Caco-2 (cell line): ENCODE results near the gene KLHL22. TPM values are rescaled to one million over a fixed set of nuclear protein-coding genes. Genes with fewer than 3 reads are reported as not detected.
"Not testable (repeated sequence)": the region's sequence is repeated elsewhere in the genome, so short reads cannot be mapped to it uniquely, and the experiment has no call there.

Source experiments
- Bru-seq: library from RNA; stranded (reverse); fragments of 400-500 nt; gene quantifications from one replicate; lab custom pipeline; 2021; lab: Mats Ljungman, UMichigan
- BruChase-seq, 2 experiments: library from RNA; stranded (reverse); fragments of 400-500 nt; gene quantifications; one replicate each; lab custom pipeline; 2021; lab: Mats Ljungman, UMichigan
- BruUV-seq: library from RNA; stranded (reverse); fragments of 400-500 nt; replicated peaks from 2 replicates; lab custom pipeline; 2021; lab: Mats Ljungman, UMichigan
- CTCF ChIA-PET: fragments of 300-600 bp; sonication (Branson Sonifier 250); formaldehyde crosslinking; loops from one replicate; lab custom pipeline; 2022; ENCODE audit warnings: antibody characterized with exemption; lab: Charles Lee
- POLR2A ChIA-PET: fragments of 300-600 bp; sonication (Branson Sonifier 250); formaldehyde crosslinking; loops from one replicate; lab custom pipeline; 2022; ENCODE audit warnings: antibody characterized with exemption; lab: Charles Lee
- DNase-seq, 2 experiments: peaks; one replicate each; pipeline versions ENCODE4 v3.0.0 to v3.0.0-alpha.2; 2020 to 2022
- H3K27me3 ChIP-seq: replicated peaks from 2 replicates; pipeline ENCODE4 v1.6.0; 2011; ENCODE audit warnings: low read length; ENCODE audit not compliant: control insufficient read depth, insufficient read depth
- H3K36me3 ChIP-seq: 2 replicates; pipeline ENCODE4 v1.5.1; 2011; ENCODE audit warnings: low read length; ENCODE audit not compliant: control insufficient read depth, insufficient read depth
- H3K4me1 ChIP-seq: fragments of 250-450 bp; sonication (Bioruptor Pico); 2 replicates; pipeline ENCODE4 v1.5.1; 2020; ENCODE audit warnings: mild to moderate bottlenecking
- H3K4me3 ChIP-seq: 2 replicates; pipeline ENCODE4 v1.5.1; 2011; ENCODE audit warnings: low read depth, mild to moderate bottlenecking, control low read depth, low read length
- H3K9me3 ChIP-seq: fragments of 250-450 bp; sonication (Bioruptor Pico); 2 replicates; pipeline ENCODE4 v1.5.1; 2020; ENCODE audit warnings: mild to moderate bottlenecking, moderate library complexity
- H3K27ac Mint-ChIP-seq: one replicate; pipeline ENCODE4 v1.8.0; 2022; ENCODE audit warnings: mixed read lengths; ENCODE audit not compliant: unreplicated experiment
- H3K27me3 Mint-ChIP-seq: one replicate; pipeline ENCODE4 v1.8.0; 2022; ENCODE audit warnings: mixed read lengths; ENCODE audit not compliant: insufficient read depth, unreplicated experiment
- H3K36me3 Mint-ChIP-seq: one replicate; pipeline ENCODE4 v1.8.0; 2022; ENCODE audit warnings: mild to moderate bottlenecking, mixed read lengths; ENCODE audit not compliant: insufficient read depth, unreplicated experiment
- H3K4me1 Mint-ChIP-seq: one replicate; pipeline ENCODE4 v1.8.0; 2022; ENCODE audit warnings: low read depth, mixed read lengths; ENCODE audit not compliant: unreplicated experiment
- H3K4me3 Mint-ChIP-seq: one replicate; pipeline ENCODE4 v1.8.0; 2022; ENCODE audit warnings: mild to moderate bottlenecking, moderate library complexity, mixed read lengths; ENCODE audit not compliant: unreplicated experiment
- H3K9me3 Mint-ChIP-seq: one replicate; pipeline ENCODE4 v1.8.0; 2022; ENCODE audit warnings: mixed read lengths; ENCODE audit not compliant: unreplicated experiment
- intact Hi-C: fragments of 100-400 bp; cut with micrococcal nuclease; formaldehyde crosslinking; loops from one replicate; pipeline ENCODE4 v1.10.0; 2022; ENCODE audit not compliant: unreplicated experiment
- long read RNA-seq: library from polyadenylated mRNA; stranded (forward); transcript quantifications from one replicate; pipeline ENCODE4 v2.0.0, GENCODE V29; 2022
- total RNA-seq: library from RNA; stranded (reverse); gene quantifications from 2 replicates; pipeline ENCODE4 v1.2.3, GENCODE V29; 2022
- TF ChIP-seq, protein P1 (sequence below), 2 experiments: fragments of 200-600 bp in 1 of 2; IDR thresholded peaks; 1 replicate in 1 of 2; 2 replicates in 1 of 2; pipeline versions ENCODE4 v1.5.1 to v1.8.0; 2011 to 2022; ENCODE audit warnings: antibody characterized with exemption in 1 of 2, control low read depth in 1 of 2, inconsistent platforms in 1 of 2, low read depth in 1 of 2, low read length in 1 of 2, mild to moderate bottlenecking in 1 of 2, moderate library complexity in 1 of 2; ENCODE audit not compliant: insufficient read depth in 1 of 2, severe bottlenecking in 1 of 2, unreplicated experiment in 1 of 2

The KLHL22 gene, protein sequence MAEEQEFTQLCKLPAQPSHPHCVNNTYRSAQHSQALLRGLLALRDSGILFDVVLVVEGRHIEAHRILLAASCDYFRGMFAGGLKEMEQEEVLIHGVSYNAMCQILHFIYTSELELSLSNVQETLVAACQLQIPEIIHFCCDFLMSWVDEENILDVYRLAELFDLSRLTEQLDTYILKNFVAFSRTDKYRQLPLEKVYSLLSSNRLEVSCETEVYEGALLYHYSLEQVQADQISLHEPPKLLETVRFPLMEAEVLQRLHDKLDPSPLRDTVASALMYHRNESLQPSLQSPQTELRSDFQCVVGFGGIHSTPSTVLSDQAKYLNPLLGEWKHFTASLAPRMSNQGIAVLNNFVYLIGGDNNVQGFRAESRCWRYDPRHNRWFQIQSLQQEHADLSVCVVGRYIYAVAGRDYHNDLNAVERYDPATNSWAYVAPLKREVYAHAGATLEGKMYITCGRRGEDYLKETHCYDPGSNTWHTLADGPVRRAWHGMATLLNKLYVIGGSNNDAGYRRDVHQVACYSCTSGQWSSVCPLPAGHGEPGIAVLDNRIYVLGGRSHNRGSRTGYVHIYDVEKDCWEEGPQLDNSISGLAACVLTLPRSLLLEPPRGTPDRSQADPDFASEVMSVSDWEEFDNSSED
- total RNA-seq (20.9 and 24.4 TPM in 2 replicates), Bru-seq, nascent RNA (percentile 67 among the genes with signal in this experiment), BruChase-seq, experiment 1, labeled RNA remaining after a 2-hour chase (percentile 73 among the genes with signal in this experiment), BruChase-seq, experiment 2, labeled RNA remaining after a 6-hour chase (percentile 71 among the genes with signal in this experiment)
- long read RNA-seq, partial matches to known transcripts, result 1 of 3 reads
- long read RNA-seq, other reads (novel, unspliced or antisense), result 0 of 3 reads

DNA sequence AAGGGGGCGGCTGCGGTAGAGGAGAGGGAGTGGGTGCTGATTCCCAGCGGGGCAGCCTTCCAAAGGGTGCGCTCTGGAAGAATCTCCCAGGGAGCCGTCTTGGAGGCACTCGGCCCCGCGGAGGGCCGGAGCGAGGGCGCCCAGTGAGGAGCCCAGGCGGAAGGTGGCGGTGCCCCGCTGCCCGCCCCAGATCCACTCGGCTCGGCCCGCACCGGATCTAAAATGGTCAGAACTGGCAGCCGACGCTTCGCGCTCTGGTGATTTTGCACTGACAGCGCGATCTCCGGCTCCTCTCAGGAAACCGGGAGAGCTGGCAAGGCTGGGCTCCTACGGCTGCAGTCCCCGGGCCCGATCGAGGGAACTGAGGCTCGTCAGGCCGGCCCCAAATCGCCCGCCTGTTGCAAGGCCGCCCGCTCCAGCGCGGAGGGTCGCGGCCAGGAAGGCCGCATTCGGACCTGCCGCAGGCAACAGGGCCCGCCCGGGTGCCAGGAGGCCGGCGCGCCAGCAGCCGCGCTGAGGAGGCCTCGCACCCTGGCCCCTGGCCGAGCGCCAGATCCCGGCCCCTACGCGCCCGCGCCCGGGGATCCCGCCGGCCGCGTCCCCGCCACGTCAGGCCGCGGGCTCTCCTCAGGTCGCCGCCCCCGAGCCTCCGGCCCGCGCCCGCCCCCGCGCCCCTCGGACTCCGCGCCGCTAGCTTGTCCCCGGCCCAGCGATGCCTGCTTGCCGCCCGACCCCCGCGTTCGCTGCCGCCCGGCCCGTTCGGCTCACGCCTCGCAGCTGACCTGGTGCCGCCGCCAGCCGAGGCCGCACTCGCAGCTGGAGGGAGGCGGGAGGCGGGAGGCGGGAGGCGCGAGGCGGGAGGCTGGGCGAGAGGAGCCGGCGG is at the start of gene KLHL22:
Gene KLHL22, minus strand, starts transcription at position 818 of the 883 bp plus-strand sequence. CDS start 6,584 bp downstream, outside the sequence.
- no peaks in the 10 kb centered on the region for H3K9me3 ChIP-seq
- peaks cover 6% of the 10 kb centered on the region for H3K4me1 Mint-ChIP-seq
- H3K27me3 ChIP-seq, result no peaks in the 10 kb centered on the region
- no peaks in the 10 kb centered on the region for H3K9me3 Mint-ChIP-seq
- no peaks in the 10 kb centered on the region for H3K36me3 ChIP-seq
- no peaks in the 10 kb centered on the region for H3K4me1 ChIP-seq
- TF ChIP-seq, protein P1, sequence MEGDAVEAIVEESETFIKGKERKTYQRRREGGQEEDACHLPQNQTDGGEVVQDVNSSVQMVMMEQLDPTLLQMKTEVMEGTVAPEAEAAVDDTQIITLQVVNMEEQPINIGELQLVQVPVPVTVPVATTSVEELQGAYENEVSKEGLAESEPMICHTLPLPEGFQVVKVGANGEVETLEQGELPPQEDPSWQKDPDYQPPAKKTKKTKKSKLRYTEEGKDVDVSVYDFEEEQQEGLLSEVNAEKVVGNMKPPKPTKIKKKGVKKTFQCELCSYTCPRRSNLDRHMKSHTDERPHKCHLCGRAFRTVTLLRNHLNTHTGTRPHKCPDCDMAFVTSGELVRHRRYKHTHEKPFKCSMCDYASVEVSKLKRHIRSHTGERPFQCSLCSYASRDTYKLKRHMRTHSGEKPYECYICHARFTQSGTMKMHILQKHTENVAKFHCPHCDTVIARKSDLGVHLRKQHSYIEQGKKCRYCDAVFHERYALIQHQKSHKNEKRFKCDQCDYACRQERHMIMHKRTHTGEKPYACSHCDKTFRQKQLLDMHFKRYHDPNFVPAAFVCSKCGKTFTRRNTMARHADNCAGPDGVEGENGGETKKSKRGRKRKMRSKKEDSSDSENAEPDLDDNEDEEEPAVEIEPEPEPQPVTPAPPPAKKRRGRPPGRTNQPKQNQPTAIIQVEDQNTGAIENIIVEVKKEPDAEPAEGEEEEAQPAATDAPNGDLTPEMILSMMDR (IDR thresholded peaks at IDR 0.05; ENCODE audit: insufficient read depth in 1 of 2, low read depth in 1 of 2, low read length in 1 of 2, severe bottlenecking in 1 of 2, unreplicated experiment in 1 of 2), result no peak
- H3K4me3 ChIP-seq, result peak within 1 kb of the TSS; percentile 53
- no peaks in the 10 kb centered on the region for H3K27me3 Mint-ChIP-seq
- peak within 1 kb of the TSS; percentile 98 for H3K4me3 Mint-ChIP-seq
- H3K27ac Mint-ChIP-seq, result peak within 1 kb of the TSS; percentile 86
- ChIA-PET POLR2A (interaction anchor here (0.6 to 1.0 kb wide), 5 partner anchors 12 to 1065 kb away, joined by 4 to 8 read pairs (median 6); partner anchors contain the start of gene MED15), CTCF (interaction anchor here (0.6 kb wide), 2 partner anchors 18 to 72 kb away, joined by 3 read pairs; no protein-coding TSS in a partner anchor)
- no TSS peak for BruUV-seq
- intact Hi-C loops, result no loop called here
- H3K36me3 Mint-ChIP-seq, result no peaks in the 10 kb centered on the region
- no peak for DNase-seq

DNA sequence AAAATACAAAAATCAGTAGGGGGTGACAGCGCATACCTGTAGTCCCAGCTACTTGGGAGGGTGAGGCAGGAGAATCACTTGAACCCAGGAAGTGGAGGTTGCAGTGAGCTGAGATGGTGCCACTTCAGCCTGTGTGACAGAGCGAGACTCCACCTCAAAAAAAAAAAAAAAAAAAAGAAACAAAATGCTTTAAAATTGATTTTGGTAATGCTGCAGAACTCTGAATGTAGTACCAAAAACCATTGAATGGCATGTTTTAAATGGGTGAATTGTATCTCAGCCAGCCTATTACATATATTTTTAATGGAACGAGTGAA is 49.7 kb upstream of the KLHL22 start:
- CTCF ChIA-PET, H3K4me3 Mint-ChIP-seq, BruUV-seq, intact Hi-C loops, H3K27me3 Mint-ChIP-seq, H3K27ac Mint-ChIP-seq, H3K27me3 ChIP-seq, H3K9me3 ChIP-seq, H3K36me3 ChIP-seq, POLR2A ChIA-PET, H3K4me1 ChIP-seq, H3K4me3 ChIP-seq, H3K9me3 Mint-ChIP-seq, DNase-seq: not testable (repeated sequence)
- Mint-ChIP-seq H3K36me3 (peaks cover 53% of the 10 kb centered on the region), H3K4me1 (peaks cover 11% of the 10 kb centered on the region)

DNA sequence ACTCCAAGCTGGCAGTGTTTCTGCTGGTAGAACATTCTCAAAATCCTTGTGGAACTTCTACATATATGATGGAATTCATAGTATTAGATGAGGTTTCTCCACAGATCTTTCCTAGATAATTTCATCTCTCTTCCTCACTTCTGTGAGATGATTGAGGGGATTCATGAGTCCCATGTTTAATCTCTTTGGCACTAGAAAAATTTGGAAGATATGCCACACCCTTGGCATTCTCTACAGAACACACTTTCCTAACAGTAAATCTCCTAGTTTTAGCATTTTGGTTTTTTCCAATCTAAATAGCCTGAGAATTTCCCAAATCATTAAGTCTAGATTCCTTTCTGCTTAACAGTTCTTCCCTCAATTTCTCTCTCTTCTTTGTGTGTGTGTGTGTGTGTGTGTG is 47.1 kb upstream of the KLHL22 start:
- Mint-ChIP-seq H3K36me3 (peaks cover 64% of the 10 kb centered on the region), H3K27me3 (no peaks in the 10 kb centered on the region), H3K9me3 (no peaks in the 10 kb centered on the region), H3K4me1 (peaks cover 11% of the 10 kb centered on the region), H3K27ac (no peak overlapping the region), H3K4me3 (no peak overlapping the region)
- POLR2A ChIA-PET, result no interaction called here
- Histone ChIP-seq H3K36me3 (no peaks in the 10 kb centered on the region), H3K27me3 (no peaks in the 10 kb centered on the region), H3K9me3 (no peaks in the 10 kb centered on the region), H3K4me1 (peaks cover 4% of the 10 kb centered on the region; the same call in 1 of the 2 replicates), H3K4me3 (no peak overlapping the region)
- intact Hi-C loops, result no loop called here
- CTCF ChIA-PET, result no interaction called here
- DNase-seq, result no peak
- TF ChIP-seq, protein P1 (IDR thresholded peaks at IDR 0.05; ENCODE audit: insufficient read depth in 1 of 2, low read depth in 1 of 2, low read length in 1 of 2, severe bottlenecking in 1 of 2, unreplicated experiment in 1 of 2), result no peak
- BruUV-seq, result no TSS peak
